Activated CD4-positive, alpha-beta memory T cell treated with anti-CD3 and anti-CD28 coated beads, Interleukin-2, amount 10 ng/mL, durations not matched to agents 7 days and 5 days (primary cell): Measurements from ENCODE around the gene PLAA. TPM values are rescaled to one million over a fixed set of nuclear protein-coding genes. Genes with fewer than 3 reads are reported as not detected.

Source experiments
- CTCF ChIA-PET: fragments of 350-600 bp; sonication (Branson Sonifier 250); formaldehyde crosslinking; loops from one replicate; lab custom pipeline; 2021; ENCODE audit warnings: antibody characterized with exemption, inconsistent platforms; lab: Charles Lee
- POLR2A ChIA-PET: fragments of 350-600 bp; sonication (Branson Sonifier 250); formaldehyde crosslinking; loops from one replicate; lab custom pipeline; 2021; ENCODE audit warnings: antibody characterized with exemption; lab: Charles Lee
- DNase-seq: peaks from one replicate; pipeline ENCODE4 v3.0.0-alpha.2; 2020
- H3K27ac Mint-ChIP-seq: one replicate; pipeline ENCODE4 v1.8.0; 2021; ENCODE audit warnings: mild to moderate bottlenecking, mixed read lengths
- H3K27me3 Mint-ChIP-seq: one replicate; pipeline ENCODE4 v1.8.0; 2021; ENCODE audit warnings: mixed read lengths
- H3K36me3 Mint-ChIP-seq: one replicate; pipeline ENCODE4 v1.8.0; 2021; ENCODE audit warnings: low read depth, mixed read lengths
- H3K4me1 Mint-ChIP-seq: one replicate; pipeline ENCODE4 v1.8.0; 2021; ENCODE audit warnings: mixed read lengths
- H3K4me3 Mint-ChIP-seq: one replicate; pipeline ENCODE4 v1.8.0; 2021; ENCODE audit warnings: mild to moderate bottlenecking, mixed read lengths
- H3K9me3 Mint-ChIP-seq: one replicate; pipeline ENCODE4 v1.8.0; 2021; ENCODE audit warnings: mixed read lengths
- total RNA-seq, 2 experiments: library from RNA; stranded (reverse); gene quantifications; one replicate each; pipeline ENCODE4 v1.2.3, GENCODE V29; 2021

PLAA gene
- total RNA-seq, 2 experiments from 2014 or later: 34.1 to 35.9 TPM

DNA sequence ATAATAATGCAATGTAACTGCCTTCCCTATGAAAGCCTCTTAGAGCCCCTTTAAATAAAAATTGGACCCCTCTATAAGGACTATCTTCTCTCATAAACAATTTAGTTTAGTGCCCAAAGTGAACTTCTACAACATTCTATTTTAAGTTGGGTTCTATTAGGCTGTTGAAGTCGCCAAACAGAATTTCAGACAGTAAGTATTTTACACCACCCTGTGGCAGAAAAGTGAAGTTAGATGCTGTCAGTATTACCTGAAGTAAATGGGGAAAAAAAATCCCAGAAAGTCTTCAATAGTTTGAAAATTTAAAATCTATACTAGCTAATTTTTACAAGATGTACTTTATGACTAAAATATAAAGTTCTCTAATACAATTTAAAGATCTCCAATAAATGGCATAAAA lies 84.0 kb downstream of the PLAA start:
- DNase-seq: no peak
- Mint-ChIP-seq H3K36me3 (peaks cover 8% of the 10 kb centered on the region), H3K9me3 (no peaks in the 10 kb centered on the region), H3K4me3 (no peak overlapping the region), H3K4me1 (no peaks in the 10 kb centered on the region), H3K27me3 (no peaks in the 10 kb centered on the region), H3K27ac (no peak overlapping the region)
- ChIA-PET POLR2A (no interaction called here), CTCF (no interaction called here)

DNA sequence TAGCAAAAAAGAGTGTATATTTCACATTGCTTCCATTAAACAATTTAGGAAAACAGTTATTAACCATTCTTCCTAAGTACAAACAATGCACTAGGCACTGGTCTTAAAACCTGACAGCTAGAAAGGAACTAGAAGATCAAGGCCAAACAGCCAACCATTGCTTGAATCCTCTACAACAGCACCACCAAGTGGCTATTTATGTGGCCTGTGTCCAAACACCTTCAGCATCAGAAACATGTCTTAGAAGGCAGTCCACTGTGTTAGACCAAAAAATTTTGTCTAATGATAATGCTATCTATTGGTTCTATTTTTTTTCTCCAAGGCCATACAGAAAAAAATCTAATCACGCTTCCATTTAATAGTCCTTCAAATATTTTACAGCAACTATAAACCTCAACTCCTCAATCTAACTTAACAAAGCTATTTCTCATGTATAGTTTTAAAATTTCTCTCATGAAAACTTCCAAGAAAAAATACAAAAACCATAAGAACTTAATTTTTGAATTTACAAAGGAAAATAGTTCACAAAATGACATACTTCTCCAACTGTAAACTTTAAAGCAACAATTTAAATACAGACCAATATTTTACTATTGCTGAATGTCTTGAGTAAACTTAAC lies 90.5 kb downstream of the PLAA start:
- ChIA-PET POLR2A (no interaction called here), CTCF (interaction anchor here (1.3 kb wide), 1 partner anchor 9 kb away, joined by 4 read pairs; no protein-coding TSS in a partner anchor)
- Mint-ChIP-seq H3K36me3 (peaks cover 21% of the 10 kb centered on the region), H3K9me3 (no peaks in the 10 kb centered on the region), H3K27ac (no peak overlapping the region), H3K27me3 (no peaks in the 10 kb centered on the region), H3K4me1 (no peaks in the 10 kb centered on the region), H3K4me3 (no peak overlapping the region)
- peak; percentile 18 for DNase-seq

Other genes starting within 250 kb of the PLAA start
- gene CAAP1, start 54.4 kb downstream of the PLAA start, total RNA-seq: 10 to 100 TPM; 16.6 to 18.1 TPM
- 1 to 10 TPM; 7.4 to 9.4 TPM for gene IFT74, start 9.2 kb upstream of the PLAA start, total RNA-seq
- not detected for gene LRRC19, start 58.4 kb upstream of the PLAA start, total RNA-seq
- gene TEK, start 162.0 kb upstream of the PLAA start, total RNA-seq: not detected